Fibroblast of the conjunctiva (primary cell): ENCODE data around the gene CDK8.
"Not testable (repeated sequence)": the region's sequence is repeated elsewhere in the genome, so short reads cannot be mapped to it uniquely, and the experiment has no call there.

Experiments used
- DNase-seq: peaks from one replicate; pipeline ENCODE4 v3.0.0-alpha.2; 2010; ENCODE audit warnings: low read depth

Gene CDK8

GRCh38 chr13:26253787-26254582 lies at the start of gene CDK8:
TSS of gene CDK8 (plus strand) at chr13:26254129. CDS start at chr13:26254642, 513 bp downstream.
- DNase-seq: peak; percentile 58

GRCh38 chr13:26208287-26208686 lies 45.6 kb upstream of the CDK8 start:
- no peak for DNase-seq

GRCh38 chr13:26213345-26213744 lies 40.6 kb upstream of the CDK8 start:
- no peak for DNase-seq

- DNase-seq: no peak
These were observed 39.9 kb upstream of the CDK8 start for GRCh38 chr13:26213982-26214381.

- DNase-seq: no peak
These were observed 37.9 kb upstream of the CDK8 start for GRCh38 chr13:26216042-26216441.

- no peak for DNase-seq
These were observed 34.2 kb upstream of the CDK8 start for GRCh38 chr13:26219726-26220125.

- DNase-seq: peak; percentile 2
These were observed 33.4 kb upstream of the CDK8 start for GRCh38 chr13:26220575-26220974.

- no peak for DNase-seq
These were observed 32.6 kb upstream of the CDK8 start for GRCh38 chr13:26221399-26221720.

GRCh38 chr13:26221721-26222519 lies 32.0 kb upstream of the CDK8 start, which contains the start of gene RNF6:
TSS of gene RNF6 (minus strand) at chr13:26222314. CDS start at chr13:26219649, 2,665 bp downstream.
- peak; percentile 98 for DNase-seq

- no peak for DNase-seq
These were observed 31.3 kb upstream of the CDK8 start for GRCh38 chr13:26222520-26223046.

- DNase-seq: no peak
These were observed 27.9 kb upstream of the CDK8 start for GRCh38 chr13:26225896-26226617.

GRCh38 chr13:26227166-26227971 lies 26.6 kb upstream of the CDK8 start:
- no peak for DNase-seq

GRCh38 chr13:26228096-26228495 lies 25.8 kb upstream of the CDK8 start:
- DNase-seq: no peak

GRCh38 chr13:26229080-26229615 lies 24.8 kb upstream of the CDK8 start:
- DNase-seq: no peak

- DNase-seq: no peak
These were observed 23.2 kb upstream of the CDK8 start for GRCh38 chr13:26230703-26231102.

- DNase-seq: no peak
These were observed 17.6 kb upstream of the CDK8 start for GRCh38 chr13:26236296-26236695.

GRCh38 chr13:26246154-26246553 lies 7.8 kb upstream of the CDK8 start:
- no peak for DNase-seq

GRCh38 chr13:26247011-26247410 lies 6.9 kb upstream of the CDK8 start:
- no peak for DNase-seq

GRCh38 chr13:26247608-26248007 lies 6.3 kb upstream of the CDK8 start:
- DNase-seq: no peak

GRCh38 chr13:26249551-26249950 lies 4.4 kb upstream of the CDK8 start:
- no peak for DNase-seq

- not testable (repeated sequence) for DNase-seq
These were observed 1.9 kb upstream of the CDK8 start for GRCh38 chr13:26252006-26252405.
